Hematopoietic multipotent progenitor cell treated with erythropoietin and hydrocortisone succinate and interleukin-3 and kit ligand, for 8 days (in vitro differentiated cells): Measurements from ENCODE around the gene SCN3A.

Experiments
- DNase-seq: peaks from one replicate; pipeline ENCODE4 v3.0.0-alpha.2; 2015

SCN3A gene

GRCh38 chr2:165185633-165186032 lies 18.2 kb downstream of the SCN3A start:
- DNase-seq, result no peak

- DNase-seq, result no peak
Measured at GRCh38 chr2:165182029-165182428, 21.8 kb downstream of the SCN3A start.

DNA sequence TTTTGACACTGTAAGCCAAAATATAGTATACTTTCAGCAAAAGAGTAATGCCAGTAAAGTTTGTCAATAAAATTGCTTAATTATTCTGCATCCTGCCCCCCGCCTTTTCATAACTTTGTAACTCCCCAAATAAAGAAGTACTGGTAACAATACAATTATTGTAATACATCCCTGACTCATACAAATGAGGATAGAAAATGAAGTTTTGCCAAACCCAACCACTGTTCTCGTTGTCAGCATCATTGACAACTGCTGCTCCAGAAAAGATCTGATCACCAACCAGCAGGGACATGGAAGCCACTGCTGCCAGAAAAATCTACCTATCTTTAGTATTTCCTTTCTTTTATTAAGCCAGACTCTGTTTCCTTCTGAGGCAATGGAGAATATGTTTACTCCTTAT lies 27.1 kb downstream of the SCN3A start:
- no peak for DNase-seq

GRCh38 chr2:165173215-165173614 lies 30.6 kb downstream of the SCN3A start:
- DNase-seq, result no peak

- no peak for DNase-seq
Measured at GRCh38 chr2:165164201-165164600, 39.6 kb downstream of the SCN3A start.

- no peak for DNase-seq
Measured at GRCh38 chr2:165163761-165164160, 40.1 kb downstream of the SCN3A start.

GRCh38 chr2:165162466-165162865 lies 41.4 kb downstream of the SCN3A start:
- no peak for DNase-seq

DNA sequence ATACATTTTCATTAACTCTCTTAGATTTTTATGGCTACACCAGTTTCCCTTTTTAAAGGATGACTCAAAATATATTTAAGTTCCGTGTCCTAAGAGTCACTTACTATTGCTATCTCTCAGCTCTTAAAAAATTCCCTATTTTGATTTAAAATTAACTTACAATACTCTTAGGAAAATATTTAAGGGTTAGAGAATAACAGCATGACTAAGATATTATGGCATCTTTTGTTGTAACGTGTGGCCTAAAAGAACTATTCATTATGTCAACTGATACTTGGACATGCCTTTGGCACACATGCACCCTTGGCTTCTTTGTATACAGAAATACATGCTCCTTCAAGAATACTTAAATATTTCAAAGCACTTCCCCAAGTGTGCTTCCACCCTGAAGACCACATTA lies 42.3 kb downstream of the SCN3A start:
- DNase-seq, result no peak

DNA sequence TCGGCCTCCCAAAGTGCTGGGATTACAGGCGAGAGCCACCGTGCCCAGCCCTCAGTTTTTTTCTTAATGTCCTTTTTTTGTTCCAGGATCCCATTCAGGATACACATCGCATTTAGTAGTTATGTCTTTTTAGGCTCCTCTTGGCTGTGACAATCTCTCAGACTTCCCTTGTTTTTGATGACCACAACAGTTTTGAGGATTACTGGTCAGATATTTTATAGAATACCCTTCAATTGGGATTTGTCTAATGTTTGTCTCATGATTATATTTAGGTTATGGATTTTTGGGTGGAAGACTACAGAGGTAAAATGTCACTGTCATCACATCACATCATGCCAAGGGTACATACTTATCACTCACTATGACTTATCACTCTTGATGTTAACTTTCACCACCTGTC lies 46.7 kb downstream of the SCN3A start:
- DNase-seq, result no peak

DNA sequence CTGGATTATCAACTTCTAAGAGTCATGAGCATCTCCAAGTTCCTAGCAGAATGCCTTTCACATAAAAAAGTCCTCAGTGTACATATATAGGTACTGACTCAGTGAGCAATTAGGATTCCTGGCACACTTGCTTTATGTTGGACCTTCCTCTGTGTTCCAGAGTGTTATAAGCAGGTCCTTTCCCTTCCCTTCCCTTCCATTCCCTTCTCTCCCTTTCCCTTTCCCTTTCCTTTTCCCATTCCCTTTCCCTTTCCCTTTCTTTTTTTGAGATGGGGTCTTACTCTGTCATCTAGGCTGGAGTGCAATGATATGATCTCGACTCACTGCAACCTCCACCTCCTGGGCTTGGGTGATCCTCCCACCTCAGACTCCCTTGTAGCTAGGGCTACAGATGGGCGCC lies 48.7 kb downstream of the SCN3A start:
- no peak for DNase-seq

GRCh38 chr2:165149439-165149838 lies 54.4 kb downstream of the SCN3A start:
- DNase-seq, result no peak

GRCh38 chr2:165147186-165148045 lies 56.4 kb downstream of the SCN3A start:
- DNase-seq, result no peak

GRCh38 chr2:165144315-165144714 lies 59.5 kb downstream of the SCN3A start:
- no peak for DNase-seq

- DNase-seq, result peak; percentile 6
Measured at GRCh38 chr2:165141601-165142354, 62.1 kb downstream of the SCN3A start.

DNA sequence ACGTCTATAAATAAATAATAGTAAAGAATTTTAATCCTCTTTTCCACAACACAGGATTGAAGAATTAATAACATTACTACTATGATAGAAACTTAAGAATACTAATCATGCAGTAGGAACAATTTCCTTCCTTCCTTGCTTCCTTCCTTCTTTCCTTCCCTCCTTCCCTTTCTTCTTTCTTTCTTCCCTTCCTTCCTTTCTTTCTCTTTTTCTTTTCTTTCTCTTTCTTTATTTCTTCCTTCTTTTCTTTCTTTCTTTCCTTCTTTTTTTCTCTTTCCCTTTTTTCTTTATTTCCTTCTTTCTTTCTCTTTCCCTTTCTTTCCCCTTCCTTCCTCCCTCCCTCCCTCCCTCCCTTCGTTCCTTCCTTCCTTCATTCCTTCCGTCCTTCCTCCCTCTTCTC lies 77.6 kb downstream of the SCN3A start:
- DNase-seq, result no peak

DNA sequence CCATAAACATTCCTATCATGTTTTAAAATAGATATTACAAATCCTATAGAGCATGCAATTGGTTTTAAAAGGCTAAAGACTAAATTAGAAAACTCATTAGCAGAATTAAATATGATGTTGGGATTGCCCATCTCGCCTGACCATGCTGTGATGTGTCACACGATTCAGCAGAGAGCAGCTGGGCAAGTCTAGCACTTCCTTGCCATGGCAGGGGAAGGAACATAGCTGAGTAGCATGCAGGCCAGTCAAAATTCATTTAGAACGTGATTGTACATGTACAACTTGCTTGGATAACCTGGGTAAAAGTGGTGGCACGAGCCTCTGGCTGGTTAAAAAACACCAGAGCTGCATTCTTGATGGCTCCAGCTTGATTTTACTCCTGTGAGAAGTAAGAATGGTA lies 81.3 kb downstream of the SCN3A start:
- no peak for DNase-seq

DNA sequence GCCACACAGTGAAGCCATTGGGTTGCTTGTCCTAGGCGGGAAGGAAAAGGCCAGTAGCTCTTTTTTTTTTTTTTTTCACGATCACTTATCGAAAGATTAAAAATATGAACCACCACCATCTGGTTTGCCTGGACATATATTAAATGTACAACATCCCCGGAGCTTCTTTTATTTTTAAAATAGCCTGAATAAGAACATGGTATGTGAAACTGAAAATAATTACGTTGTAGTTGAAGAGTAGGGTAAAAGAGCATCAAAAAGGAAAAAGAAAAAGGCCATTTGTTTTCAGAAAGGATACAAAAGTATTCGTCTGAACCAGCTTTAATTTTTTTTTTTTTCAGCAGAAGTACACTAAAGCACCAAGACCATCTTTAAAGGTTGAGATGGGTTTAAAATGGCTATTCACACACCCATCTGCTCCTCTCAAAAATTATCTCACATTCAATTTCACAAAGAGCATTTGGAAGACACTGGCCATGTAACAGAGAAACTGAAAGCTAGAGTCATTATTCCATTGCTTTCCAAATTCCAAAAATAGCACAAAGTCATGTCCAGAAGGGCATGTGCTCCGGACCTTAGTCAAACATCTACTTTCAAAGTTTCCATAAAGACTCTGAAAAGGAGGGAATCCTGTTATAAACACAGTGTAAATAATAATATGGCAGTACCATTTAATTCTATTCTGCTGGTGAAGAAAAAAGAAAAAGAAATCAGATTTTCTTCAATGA lies 82.9 kb downstream of the SCN3A start:
- no peak for DNase-seq

DNA sequence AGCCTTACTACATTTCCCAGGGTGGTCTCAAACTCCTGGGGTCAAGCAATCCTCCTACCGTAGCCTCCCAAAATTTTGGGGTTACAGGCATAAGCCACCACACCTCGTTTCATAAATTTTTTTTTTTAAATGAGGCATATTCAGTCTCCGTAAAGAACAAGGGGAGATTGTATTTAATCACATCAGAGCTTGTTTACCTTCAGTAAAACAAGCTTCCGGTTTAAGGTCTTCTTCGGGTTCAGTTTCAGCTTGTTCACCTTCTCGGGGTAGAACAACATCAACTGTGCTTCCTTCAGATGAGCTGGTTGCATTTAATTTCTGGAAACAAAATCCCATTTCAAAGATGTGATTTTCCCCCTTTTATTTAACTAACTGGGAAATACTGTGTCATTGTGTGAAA lies 88.6 kb downstream of the SCN3A start:
- DNase-seq, result no peak

DNA sequence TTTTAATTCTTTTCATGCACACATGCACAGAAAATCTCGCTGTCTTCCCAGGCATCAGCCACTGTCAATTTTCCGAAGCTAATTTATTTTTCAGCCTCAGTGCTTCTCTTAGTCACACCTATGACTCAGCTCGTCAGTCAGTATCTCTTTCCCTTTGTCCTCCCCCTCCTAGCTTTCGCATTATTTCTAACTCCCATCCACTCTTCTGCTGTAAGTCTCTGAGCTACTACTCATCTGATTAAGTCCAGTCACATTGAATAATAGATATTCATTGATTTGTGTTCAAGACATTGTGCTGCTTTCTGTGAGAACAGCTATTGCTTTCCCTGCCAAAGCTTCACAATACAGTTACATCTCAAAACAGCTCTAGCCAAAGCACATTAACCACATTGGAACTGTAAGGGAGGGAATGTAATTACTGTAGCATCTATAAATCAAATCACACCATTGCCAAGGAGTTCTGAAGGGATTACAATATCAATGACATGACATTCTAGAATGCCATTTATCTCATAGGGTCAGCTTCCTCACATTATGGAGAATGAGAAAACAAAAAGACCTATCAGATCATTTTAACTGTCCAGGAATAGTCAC lies 89.4 kb downstream of the SCN3A start:
- no peak for DNase-seq

DNA sequence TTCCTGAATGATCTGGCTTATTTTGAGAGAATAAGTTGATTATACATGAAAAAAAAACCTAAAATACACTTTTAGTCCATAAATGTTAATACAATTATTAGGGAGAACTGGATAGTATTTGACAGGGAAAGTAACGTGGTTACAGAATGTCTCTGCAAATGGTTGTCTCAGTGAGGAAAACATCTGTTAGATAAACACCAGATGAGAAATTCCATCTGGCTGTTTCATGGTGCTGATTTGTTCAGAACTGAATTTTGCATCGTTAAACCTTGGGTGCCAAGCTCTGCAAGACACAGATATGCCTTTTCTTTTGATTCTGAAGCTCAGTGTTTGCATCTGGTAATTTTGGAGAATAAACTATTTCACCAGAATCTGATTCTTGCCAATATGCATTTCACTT lies 90.4 kb downstream of the SCN3A start:
- DNase-seq, result no peak

- no peak for DNase-seq
Measured at GRCh38 chr2:165112789-165113188, 91.1 kb downstream of the SCN3A start.

GRCh38 chr2:165112133-165112573 lies 91.7 kb downstream of the SCN3A start:
- DNase-seq, result no peak

- no peak for DNase-seq
Measured at GRCh38 chr2:165110394-165110793, 93.5 kb downstream of the SCN3A start.
